ENCODE results near the gene WDR6.
A peak's percentile ranks its signal among the peaks of the same experiment; 100 is the strongest.
"Not testable (repeated sequence)": the region's sequence is repeated elsewhere in the genome, so short reads cannot be mapped to it uniquely, and the experiment has no call there.

Gene WDR6

DNA sequence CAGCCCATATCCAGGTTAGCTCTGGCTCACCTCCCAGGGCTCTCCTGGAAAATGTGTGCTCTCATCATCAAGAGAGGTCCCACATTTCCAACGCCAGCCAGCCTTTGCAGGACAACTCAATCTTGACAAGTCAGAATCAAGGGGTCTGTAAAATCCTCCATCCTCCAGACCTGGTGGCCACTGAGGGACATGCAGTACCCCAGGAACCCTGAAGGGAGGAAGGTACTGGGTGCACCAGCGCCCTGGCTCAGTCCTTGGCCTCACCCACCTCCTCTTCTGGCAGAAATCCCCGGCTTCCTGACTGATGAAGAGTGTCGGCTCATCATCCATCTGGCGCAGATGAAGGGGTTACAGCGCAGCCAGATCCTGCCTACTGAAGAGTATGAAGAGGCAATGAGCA, 6.0 kb upstream of the WDR6 start:
- H3K4me3 ChIP-seq (ENCODE audit: low read length): no peak overlapping the region
- no peak for DNase-seq (ENCODE audit: low read depth)
- TF ChIP-seq, protein P1, sequence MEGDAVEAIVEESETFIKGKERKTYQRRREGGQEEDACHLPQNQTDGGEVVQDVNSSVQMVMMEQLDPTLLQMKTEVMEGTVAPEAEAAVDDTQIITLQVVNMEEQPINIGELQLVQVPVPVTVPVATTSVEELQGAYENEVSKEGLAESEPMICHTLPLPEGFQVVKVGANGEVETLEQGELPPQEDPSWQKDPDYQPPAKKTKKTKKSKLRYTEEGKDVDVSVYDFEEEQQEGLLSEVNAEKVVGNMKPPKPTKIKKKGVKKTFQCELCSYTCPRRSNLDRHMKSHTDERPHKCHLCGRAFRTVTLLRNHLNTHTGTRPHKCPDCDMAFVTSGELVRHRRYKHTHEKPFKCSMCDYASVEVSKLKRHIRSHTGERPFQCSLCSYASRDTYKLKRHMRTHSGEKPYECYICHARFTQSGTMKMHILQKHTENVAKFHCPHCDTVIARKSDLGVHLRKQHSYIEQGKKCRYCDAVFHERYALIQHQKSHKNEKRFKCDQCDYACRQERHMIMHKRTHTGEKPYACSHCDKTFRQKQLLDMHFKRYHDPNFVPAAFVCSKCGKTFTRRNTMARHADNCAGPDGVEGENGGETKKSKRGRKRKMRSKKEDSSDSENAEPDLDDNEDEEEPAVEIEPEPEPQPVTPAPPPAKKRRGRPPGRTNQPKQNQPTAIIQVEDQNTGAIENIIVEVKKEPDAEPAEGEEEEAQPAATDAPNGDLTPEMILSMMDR (IDR thresholded peaks at IDR 0.05; ENCODE audit: insufficient read depth, low read depth, low read length, missing control alignments): no peak

DNA sequence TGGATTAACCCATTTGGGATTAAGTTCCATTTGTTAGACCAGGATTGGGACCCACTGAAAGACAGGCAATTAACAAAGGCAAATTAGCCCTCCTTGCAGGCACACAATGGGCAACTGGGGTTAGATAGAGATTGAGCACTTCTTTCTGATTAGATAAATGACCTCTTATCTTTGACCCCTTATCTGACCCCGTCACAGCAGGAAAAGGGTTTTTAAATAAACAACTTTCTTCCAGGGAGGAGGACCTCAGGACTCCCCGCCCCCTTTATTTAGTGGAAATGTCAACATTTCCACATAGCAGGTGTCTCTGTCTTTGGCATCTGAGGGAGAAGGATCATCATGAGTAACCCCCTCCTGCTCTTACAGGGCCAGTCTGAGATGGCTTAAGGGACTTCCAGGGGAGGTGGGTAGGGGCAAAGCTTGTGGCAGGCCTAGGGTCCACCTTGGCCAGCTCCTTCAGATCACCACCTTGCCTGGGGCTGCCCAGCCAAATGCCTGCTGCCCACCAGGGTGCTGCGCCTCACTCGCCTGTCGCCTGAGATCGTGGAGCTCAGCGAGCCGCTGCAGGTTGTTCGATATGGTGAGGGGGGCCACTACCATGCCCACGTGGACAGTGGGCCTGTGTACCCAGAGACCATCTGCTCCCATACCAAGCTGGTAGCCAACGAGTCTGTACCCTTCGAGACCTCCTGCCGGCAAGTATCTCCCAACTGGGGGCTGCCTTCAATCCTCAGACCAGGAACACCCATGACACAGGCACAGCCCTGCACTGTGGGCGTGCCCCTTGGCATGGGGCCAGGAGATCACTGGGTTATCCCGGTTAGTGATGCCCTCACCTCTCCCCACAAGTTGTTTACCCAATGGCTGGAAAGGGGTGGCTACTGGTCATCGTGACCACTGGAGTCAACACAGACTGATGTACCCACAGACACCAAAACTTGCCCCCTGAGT, 2.6 kb upstream of the WDR6 start:
- no peak overlapping the region for H3K4me3 ChIP-seq (ENCODE audit: low read length)
- TF ChIP-seq, protein P1 (IDR thresholded peaks at IDR 0.05; ENCODE audit: insufficient read depth, low read depth, low read length, missing control alignments): no peak
- peak; percentile 29 for DNase-seq (ENCODE audit: low read depth)

DNA sequence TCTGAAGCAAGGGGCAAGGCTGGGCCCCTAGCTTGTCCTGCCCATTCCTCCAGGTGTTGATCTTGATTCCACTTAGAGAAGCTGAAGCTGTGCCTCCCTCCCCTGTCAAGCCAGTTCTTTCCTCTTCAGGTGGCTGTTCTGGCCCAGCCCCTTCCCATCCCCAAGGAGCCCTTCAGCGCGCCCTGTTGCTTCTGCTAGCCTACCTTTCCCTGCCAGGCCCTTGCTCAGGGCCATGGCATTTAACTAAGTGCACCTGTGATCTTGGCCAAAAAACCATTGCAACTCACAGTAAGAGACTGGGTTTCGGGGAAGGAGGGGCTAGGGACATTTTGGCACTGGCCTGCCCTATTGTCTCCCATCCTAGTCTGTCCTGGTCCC, 1.9 kb upstream of the WDR6 start:
- TF ChIP-seq, protein P1 (IDR thresholded peaks at IDR 0.05; ENCODE audit: insufficient read depth, low read depth, low read length, missing control alignments): no peak
- DNase-seq (ENCODE audit: low read depth): no peak
- no peak overlapping the region for H3K4me3 ChIP-seq (ENCODE audit: low read length)

DNA sequence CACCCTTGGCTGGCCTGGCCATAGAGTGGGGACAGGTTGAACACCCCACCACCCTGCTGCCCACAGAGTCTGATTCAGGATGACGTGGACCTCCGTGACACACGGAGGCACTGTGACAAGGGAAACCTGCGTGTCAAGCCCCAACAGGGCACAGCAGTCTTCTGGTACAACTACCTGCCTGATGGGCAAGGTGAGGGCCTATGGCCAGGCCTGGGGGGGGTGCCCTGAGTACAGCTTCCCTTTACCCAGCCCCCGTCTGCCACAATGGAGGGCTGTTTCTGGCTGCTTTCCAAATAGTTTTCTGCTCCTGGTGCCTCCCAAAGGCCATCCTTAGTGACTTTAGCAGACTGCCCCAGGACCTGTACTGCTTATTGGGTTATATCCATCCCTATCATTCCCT, 1.2 kb upstream of the WDR6 start:
- peak overlapping the region; percentile 82 for H3K4me3 ChIP-seq (ENCODE audit: low read length)
- DNase-seq (ENCODE audit: low read depth): no peak
- TF ChIP-seq, protein P1 (IDR thresholded peaks at IDR 0.05; ENCODE audit: insufficient read depth, low read depth, low read length, missing control alignments): no peak

DNA sequence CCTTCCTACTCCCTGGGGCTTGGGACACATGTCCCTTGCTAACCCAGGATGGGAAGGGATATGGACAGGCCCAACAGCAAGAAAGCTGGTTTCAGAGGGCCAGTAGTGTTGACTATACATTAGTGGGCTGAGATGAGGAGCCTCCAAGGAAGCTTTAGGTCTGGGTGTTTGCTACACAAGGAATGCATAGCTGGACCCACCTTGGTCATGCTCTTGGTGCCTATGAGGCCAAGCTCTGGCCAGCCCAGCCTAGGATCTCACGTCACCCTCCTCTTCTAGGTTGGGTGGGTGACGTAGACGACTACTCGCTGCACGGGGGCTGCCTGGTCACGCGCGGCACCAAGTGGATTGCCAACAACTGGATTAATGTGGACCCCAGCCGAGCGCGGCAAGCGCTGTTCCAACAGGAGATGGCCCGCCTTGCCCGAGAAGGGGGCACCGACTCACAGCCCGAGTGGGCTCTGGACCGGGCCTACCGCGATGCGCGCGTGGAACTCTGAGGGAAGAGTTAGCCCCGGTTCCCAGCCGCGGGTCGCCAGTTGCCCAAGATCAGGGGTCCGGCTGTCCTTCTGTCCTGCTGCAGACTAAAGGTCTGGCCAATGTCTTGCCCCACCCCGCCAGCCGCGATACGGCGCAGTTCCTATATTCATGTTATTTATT, 653 bp upstream of the WDR6 start:
- TF ChIP-seq, protein P1 (IDR thresholded peaks at IDR 0.05; ENCODE audit: insufficient read depth, low read depth, low read length, missing control alignments): no peak
- no peak for DNase-seq (ENCODE audit: low read depth)
- H3K4me3 ChIP-seq (ENCODE audit: low read length): peak overlapping the region; percentile 82

DNA sequence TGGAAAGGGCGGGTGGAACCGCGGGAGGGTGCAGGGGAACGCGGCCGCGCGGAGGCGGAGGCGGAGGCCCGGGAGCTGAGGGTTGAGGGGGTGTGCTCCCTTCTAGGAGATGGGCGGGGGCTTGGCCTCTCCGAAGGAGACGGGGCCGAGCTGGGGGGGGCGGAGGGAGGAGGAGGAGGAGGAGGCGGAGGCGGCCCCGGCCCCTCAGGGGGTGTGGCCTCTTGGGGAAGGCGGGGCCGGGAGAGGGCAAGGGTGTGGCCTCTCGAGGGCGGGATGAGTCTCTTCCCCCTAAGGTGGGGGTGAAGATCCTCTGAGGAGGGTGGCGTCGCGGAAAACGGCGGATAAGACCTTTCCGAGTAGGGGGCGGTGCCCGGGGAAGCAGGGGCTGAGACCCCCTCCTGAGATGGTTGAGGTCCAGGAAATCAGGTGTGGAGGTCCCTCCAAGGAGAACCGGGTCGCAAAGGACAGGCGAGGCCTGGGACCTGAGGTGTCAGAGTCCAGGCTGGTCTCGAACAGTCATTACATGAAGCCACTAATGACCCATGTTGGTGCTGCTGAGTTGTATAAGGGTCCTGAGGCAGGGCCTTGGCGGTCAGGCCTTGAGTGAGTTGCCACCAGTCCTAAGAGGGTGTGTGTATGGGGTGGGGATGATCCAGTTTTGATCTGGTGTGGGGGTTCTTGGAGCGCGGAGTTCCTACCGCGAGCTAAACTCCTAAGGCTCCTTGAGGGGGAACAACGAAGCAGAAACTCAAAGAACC, 759 bp downstream of the WDR6 start:
- TF ChIP-seq, protein P1 (IDR thresholded peaks at IDR 0.05; ENCODE audit: insufficient read depth, low read depth, low read length, missing control alignments): no peak
- H3K4me3 ChIP-seq (ENCODE audit: low read length): peak overlapping the region; percentile 82
- DNase-seq (ENCODE audit: low read depth): peak; percentile 89

DNA sequence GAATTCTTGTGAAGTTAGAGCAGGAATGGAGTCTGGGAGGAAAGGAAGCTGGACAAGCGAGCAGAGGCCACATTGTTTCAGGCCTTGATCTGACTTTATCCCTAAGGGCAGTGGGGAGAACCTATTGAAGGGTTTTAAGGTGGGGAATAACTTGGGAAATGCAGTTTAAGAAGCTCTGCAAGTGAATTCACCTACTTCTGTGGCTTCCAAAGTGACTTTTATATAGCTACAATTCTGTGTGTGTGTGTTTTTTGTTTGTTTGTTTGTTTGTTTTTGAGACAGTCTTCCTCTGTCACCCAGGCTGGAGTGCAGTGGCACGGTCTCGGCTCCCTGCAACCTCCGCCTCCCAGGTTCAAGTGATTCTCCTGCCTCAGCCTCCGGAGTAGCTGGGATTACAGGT, 1.4 kb downstream of the WDR6 start:
- H3K4me3 ChIP-seq (ENCODE audit: low read length): peak overlapping the region; percentile 82
- not testable (repeated sequence) for DNase-seq (ENCODE audit: low read depth)

Data from epithelial cell of esophagus (primary cell).